GM18511 (cell line): ENCODE data around the gene RAPGEF4.

Experiments
- ATAC-seq: cut with Tn5 transposase; IDR thresholded peaks from one replicate; pipeline ENCODE4 v1.9.1; 2021; ENCODE audit warnings: mild to moderate bottlenecking, moderate library complexity; ENCODE audit not compliant: unreplicated experiment

The RAPGEF4 gene

GRCh38 chr2:172856606-172857005 is 121.0 kb downstream of the RAPGEF4 start:
- ATAC-seq: no peak

- ATAC-seq: no peak
Measured at GRCh38 chr2:172858473-172858745, 122.8 kb downstream of the RAPGEF4 start.

GRCh38 chr2:172859581-172860335 is 124.1 kb downstream of the RAPGEF4 start:
- no peak for ATAC-seq

- ATAC-seq: no peak
Measured at GRCh38 chr2:172860336-172860707, 124.7 kb downstream of the RAPGEF4 start.

- ATAC-seq: no peak
Measured at GRCh38 chr2:172861098-172861497, 125.5 kb downstream of the RAPGEF4 start.

- ATAC-seq: no peak
Measured at GRCh38 chr2:172861656-172862476, 126.2 kb downstream of the RAPGEF4 start.

GRCh38 chr2:172863341-172863740 is 127.7 kb downstream of the RAPGEF4 start:
- ATAC-seq: no peak

- no peak for ATAC-seq
Measured at GRCh38 chr2:172864182-172864581, 128.5 kb downstream of the RAPGEF4 start.

GRCh38 chr2:172865422-172865821 is 129.8 kb downstream of the RAPGEF4 start:
- no peak for ATAC-seq

GRCh38 chr2:172869861-172870260 is 134.2 kb downstream of the RAPGEF4 start:
- ATAC-seq: no peak

- ATAC-seq: no peak
Measured at GRCh38 chr2:172870396-172870795, 134.8 kb downstream of the RAPGEF4 start.

- ATAC-seq: no peak
Measured at GRCh38 chr2:172877826-172878225, 142.2 kb downstream of the RAPGEF4 start.

- ATAC-seq: no peak
Measured at GRCh38 chr2:172878260-172878659, 142.6 kb downstream of the RAPGEF4 start.

GRCh38 chr2:172884336-172884735 is 148.7 kb downstream of the RAPGEF4 start:
- ATAC-seq: no peak

GRCh38 chr2:172885996-172886395 is 150.4 kb downstream of the RAPGEF4 start:
- no peak for ATAC-seq

GRCh38 chr2:172887280-172887679 is 151.6 kb downstream of the RAPGEF4 start:
- no peak for ATAC-seq

- no peak for ATAC-seq
Measured at GRCh38 chr2:172888714-172889669, 153.3 kb downstream of the RAPGEF4 start.

GRCh38 chr2:172889768-172890430 is 154.3 kb downstream of the RAPGEF4 start:
- ATAC-seq: no peak

GRCh38 chr2:172893111-172893510 is 157.5 kb downstream of the RAPGEF4 start:
- no peak for ATAC-seq

- ATAC-seq: no peak
Measured at GRCh38 chr2:172893671-172894070, 158.0 kb downstream of the RAPGEF4 start.
